GM19193 (cell line): ENCODE data around the gene ZNF217.

Experiments used
- POLR2A ChIP-seq: IDR thresholded peaks from 4 replicates; pipeline ENCODE4 v1.6.1; 2011; ENCODE audit not compliant: insufficient read depth, insufficient read length; ENCODE audit errors: extremely low read depth

Gene ZNF217

DNA sequence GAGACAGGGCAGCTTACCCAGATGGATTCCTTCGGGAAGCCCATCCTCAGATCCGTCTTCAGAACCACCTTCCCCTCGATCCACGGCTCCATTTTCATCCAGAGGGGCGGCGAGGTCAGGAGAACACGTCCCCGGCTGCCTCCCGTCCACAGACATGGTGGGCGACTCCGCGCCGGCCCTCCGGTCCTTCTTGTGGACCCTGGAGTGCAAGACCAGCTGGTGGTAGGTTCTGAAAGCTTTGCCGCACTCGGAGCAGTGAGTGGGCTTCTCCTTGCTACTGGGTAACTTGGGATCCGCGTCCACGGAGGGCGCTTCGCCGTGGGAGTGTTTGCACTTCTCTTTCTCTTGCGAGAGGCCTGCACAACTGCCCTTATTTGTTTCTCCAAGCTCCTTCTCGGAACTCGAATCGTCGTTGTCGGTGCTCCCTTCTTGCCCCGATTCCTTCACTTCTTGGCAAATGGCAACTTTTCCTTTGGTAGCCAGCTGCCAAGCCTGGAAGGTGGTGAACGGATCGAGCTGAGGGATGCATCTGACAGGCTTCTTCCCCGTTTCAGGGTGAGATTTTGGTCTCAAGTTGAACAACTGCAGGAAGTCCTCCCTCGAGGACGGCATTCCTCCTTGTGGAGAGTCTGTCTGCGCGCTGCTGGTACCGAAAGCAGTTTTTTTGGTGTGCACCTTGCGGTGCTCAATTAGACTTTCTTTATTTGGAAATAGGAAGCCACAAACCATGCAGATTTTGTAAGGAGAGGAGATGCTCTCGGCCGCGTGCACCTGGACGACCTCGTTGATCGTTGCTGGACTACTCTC is 12.0 kb downstream of the ZNF217 start:
- TF ChIP-seq POLR2A = no peak

DNA sequence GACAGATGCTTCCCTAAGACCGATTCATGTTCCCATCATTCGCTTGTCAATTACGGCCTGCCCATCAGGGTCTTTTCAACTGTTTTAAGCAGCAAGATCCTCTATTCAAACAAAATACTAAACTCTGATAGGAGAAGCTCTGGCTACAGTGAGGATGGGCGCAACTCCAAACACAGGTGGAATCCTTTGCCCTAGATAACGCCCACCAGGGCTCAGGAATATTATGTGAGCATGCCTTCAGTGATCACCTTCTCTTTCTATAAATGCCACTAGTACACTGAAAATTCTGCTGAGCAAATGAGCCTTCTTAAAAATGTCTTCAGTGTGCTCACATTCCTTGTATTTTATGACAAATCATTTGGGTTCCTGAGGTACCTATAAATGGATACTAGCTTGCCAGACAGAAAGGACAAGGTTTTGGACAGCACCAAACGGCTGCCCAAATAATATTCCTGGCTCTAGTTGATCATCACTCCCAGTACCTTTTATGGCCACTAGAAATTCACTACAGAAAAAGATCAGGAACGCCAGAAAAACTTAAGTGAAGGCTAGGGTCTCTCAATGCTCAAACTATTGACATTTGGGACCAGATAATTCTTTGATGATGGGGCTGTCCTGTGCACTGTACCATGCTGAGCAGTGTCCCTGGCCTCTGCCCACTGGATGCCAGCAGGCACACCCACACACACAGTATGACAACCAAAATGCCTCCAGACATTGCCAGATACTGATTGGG is 13.1 kb downstream of the ZNF217 start:
- TF ChIP-seq POLR2A = no peak

- TF ChIP-seq POLR2A = no peak
These were observed 13.9 kb downstream of the ZNF217 start for GRCh38 chr20:53579581-53580375.

GRCh38 chr20:53579266-53579580 is 14.4 kb downstream of the ZNF217 start:
- TF ChIP-seq POLR2A = no peak

GRCh38 chr20:53578492-53579222 is 15.0 kb downstream of the ZNF217 start:
- TF ChIP-seq POLR2A = no peak

- no peak for TF ChIP-seq POLR2A
These were observed 16.9 kb downstream of the ZNF217 start for GRCh38 chr20:53576586-53577318.

DNA sequence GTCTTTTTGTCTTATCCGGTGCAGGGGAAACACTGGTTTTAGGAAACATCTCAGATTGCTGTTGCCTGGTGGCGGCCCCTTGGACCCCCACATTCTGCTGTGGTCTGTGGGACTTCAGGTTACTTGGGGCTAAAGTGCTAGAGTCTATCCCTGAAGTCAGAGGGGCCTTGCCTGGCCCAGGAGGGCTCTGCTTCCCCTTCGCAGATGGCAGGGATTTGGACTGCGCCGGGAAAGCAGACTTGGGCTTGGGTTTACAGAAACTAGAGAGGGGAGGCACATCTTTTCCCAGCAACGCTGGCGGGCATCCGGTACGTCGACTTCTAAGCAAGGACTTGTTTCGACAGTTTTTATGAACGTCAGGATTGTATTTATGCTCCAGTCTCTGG is 17.5 kb downstream of the ZNF217 start:
- TF ChIP-seq POLR2A = no peak

GRCh38 chr20:53575481-53576194 is 18.0 kb downstream of the ZNF217 start:
- no peak for TF ChIP-seq POLR2A

DNA sequence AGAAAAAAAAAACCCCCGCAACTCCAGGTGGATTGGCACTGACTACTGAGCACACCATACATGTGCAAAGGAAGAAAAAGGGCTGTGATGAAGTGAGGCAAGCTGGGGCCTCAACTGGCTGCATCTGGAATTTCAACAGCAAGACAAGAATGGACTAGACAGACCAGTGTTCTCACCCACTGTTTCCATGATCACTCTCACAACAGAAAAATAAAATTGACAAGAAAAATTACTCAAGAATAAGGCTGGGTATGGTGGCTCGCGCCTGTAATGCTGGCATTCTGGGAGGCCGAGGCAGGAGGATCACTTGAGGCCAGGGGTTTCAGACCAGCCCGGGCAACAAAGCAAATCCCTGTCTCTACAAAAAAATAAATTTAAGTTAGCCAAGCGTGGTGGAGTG is 18.8 kb downstream of the ZNF217 start:
- no peak for TF ChIP-seq POLR2A

DNA sequence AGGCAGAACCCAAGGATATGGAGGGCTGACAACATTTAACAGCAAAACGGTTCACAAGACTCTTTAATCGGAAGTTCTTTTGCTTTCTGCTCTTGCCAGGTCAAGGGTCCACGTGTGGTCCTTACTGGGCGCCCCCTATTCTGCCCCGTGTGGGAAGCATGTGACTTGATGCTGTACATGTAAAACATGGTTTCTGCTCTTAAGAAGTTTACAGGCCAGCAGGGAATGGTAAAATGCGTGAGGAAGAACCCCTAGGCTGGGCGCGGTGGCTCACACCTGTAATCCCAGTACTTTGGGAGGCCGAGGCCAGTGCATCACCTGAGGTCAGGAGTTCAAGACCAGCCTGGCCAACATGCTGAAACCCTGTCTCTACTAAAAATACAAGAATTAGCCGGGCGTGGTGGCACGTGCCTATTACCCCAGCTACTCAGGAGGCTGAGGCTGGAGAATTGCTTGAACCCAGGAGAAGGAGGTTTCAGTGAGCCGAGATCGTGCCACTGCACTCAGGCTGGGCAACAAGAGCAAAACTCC is 19.3 kb downstream of the ZNF217 start:
- TF ChIP-seq POLR2A = no peak

DNA sequence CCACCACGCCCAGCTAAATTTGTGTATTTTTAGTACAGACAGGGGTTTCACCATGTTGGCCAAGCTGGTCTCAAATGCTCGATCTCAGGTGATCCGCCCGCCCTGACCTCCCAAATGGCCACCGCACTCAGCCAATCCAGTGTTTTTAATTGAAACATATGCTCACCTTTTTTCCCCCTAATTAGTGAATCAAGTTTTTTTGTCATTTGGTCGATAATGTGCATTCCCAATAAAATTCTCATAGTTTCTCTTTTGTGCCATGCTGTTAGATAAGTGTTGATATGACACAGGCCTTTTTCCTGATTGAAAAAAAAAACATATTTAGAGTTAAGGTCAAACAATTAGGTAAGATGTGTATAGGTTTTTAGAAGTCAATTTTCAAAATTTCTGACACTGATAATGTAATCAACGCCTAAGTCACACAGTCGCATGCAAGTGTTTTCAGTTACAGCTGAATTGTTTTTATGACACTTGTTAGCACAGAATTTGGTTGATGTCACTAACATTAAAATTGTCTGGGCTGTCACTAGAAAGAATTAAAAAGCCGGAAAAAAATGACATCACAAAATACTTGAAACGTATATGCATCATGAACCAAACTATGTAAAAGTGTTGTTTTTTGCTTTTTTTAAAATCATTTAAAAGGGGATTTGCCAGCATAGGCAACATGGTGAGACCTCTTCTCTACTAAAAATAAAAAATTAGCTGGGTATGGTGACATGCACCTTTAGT is 21.9 kb downstream of the ZNF217 start:
- no peak for TF ChIP-seq POLR2A

DNA sequence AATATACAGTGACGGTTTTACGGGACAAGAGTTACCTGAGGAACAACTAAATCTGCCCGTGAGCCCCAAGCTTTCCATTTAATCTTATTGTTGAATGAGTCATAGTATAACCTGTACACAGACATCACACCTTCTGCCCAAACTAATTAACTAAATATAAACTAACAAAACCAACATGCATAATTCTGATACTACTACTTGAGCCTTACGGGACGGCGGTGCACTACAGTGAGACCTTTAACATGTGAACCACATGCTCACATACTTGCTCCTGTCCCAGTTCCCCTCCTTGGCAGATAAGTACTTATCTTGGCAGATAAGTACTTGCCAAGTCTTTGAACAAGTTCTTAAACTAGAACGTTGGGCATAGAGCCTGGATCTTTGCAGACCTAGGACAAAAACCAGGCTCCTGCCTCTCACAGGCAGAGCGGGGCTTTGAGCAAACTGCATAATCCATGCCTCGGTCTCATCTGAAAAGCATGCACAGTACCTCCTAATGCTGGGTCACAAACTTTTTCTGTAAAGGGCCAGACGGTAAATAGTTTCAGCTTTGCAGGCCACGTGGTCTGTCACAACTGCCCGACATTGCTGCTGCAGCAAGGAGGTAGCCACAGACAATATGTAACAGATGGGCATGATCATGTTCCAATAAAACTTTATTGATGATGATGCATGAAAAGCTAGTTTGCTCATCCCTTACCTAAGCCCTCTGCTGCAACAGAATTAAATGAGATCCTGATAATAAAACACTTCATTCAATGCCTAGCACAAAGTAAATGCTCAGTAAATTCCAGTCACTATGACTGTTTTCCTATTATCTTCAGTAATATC is 23.0 kb downstream of the ZNF217 start:
- no peak for TF ChIP-seq POLR2A
